Subcutaneous abdominal adipose tissue (tissue), 5 donors: ENCODE results near the gene GPATCH8.
A peak's percentile ranks its signal among the peaks of the same experiment; 100 is the strongest.
"Not testable (repeated sequence)": the region's sequence is repeated elsewhere in the genome, so short reads cannot be mapped to it uniquely, and the experiment has no call there.

Experiments
- H3K27ac ChIP-seq: one replicate; pipeline ENCODE4 v1.7.0; 2013; ENCODE audit warnings: low read depth, mild to moderate bottlenecking, inconsistent platforms, low read length, moderate library complexity
- H3K27me3 ChIP-seq, 5 donors: one replicate each; pipeline ENCODE4 v1.7.0; 2013; ENCODE audit warnings: low read length in 5 of 5, inconsistent platforms in 1 of 5; ENCODE audit not compliant: control insufficient read depth in 5 of 5, insufficient read depth in 4 of 5
- H3K36me3 ChIP-seq, 5 donors: one replicate each; pipeline ENCODE4 v1.7.0; 2013; ENCODE audit warnings: low read length in 5 of 5; ENCODE audit not compliant: control insufficient read depth in 5 of 5, insufficient read depth in 5 of 5
- H3K4me1 ChIP-seq, 5 donors: one replicate each; pipeline ENCODE4 v1.7.0; 2013; ENCODE audit warnings: low read length in 5 of 5, mild to moderate bottlenecking in 3 of 5, moderate library complexity in 1 of 5; ENCODE audit not compliant: control insufficient read depth in 5 of 5, insufficient read depth in 5 of 5
- H3K4me3 ChIP-seq, 5 donors: one replicate each; pipeline ENCODE4 v1.7.0; 2013; ENCODE audit warnings: low read length in 5 of 5, low read depth in 1 of 5
- H3K9ac ChIP-seq, 5 donors: one replicate each; pipeline ENCODE4 v1.7.0; 2013; ENCODE audit warnings: low read length in 5 of 5, mild to moderate bottlenecking in 4 of 5, moderate library complexity in 3 of 5
- H3K9me3 ChIP-seq, 5 donors: one replicate each; pipeline ENCODE4 v1.7.0; 2013; ENCODE audit warnings: low read length in 5 of 5; ENCODE audit not compliant: control insufficient read depth in 5 of 5
- donor health status: healthy.
- donor health status: healthy.
- donor health status: healthy.
- donor health status: healthy.
- donor health status: healthy.

GPATCH8 gene

DNA sequence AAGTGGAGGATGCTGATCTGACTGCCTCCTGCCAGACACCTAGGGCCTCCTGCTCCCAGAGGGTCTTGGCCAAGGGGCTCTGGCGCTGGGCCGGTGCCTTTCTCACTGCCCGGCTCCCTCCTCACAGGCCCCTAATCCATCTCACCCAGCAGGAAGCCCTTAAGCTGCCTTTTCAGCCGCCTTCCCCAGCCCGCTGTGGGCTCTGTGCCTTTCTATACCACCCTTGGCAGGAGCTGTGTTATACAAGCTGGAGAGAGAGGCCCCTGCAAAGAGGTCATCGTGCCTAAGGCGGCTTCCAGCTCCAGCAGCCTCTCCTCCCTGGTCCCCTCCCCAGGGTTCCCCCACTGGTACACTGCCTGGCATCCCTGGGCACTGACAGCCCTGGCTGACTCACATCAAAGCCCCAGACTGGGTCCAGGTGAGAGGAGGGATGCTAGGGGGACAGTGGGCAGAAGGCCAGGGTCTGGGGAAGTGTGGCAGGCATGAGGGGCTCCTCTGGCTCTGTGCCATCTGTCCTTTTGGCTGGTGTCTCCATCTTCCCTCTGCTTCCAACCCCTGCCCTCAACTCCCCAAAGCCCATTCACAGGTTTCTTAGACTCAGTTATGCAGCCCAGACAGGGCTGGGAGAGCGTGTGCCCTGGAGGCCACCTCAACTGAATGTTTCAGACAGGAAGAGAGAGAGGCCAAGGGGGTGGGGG is 38.8 kb upstream of the GPATCH8 start:
- H3K27me3 ChIP-seq: peaks cover 10 to 28% (median 13%) of the 10 kb centered on the region in 5 donors
- H3K9ac ChIP-seq: no peak overlapping the region
- peaks cover 0 to 6% (median 0%) of the 10 kb centered on the region in 5 donors for H3K9me3 ChIP-seq
- no peaks in the 10 kb centered on the region for H3K36me3 ChIP-seq
- no peak overlapping the region for H3K4me3 ChIP-seq
- H3K27ac ChIP-seq: no peak overlapping the region
- H3K4me1 ChIP-seq: peaks cover 0 to 4% (median 0%) of the 10 kb centered on the region in 5 donors

DNA sequence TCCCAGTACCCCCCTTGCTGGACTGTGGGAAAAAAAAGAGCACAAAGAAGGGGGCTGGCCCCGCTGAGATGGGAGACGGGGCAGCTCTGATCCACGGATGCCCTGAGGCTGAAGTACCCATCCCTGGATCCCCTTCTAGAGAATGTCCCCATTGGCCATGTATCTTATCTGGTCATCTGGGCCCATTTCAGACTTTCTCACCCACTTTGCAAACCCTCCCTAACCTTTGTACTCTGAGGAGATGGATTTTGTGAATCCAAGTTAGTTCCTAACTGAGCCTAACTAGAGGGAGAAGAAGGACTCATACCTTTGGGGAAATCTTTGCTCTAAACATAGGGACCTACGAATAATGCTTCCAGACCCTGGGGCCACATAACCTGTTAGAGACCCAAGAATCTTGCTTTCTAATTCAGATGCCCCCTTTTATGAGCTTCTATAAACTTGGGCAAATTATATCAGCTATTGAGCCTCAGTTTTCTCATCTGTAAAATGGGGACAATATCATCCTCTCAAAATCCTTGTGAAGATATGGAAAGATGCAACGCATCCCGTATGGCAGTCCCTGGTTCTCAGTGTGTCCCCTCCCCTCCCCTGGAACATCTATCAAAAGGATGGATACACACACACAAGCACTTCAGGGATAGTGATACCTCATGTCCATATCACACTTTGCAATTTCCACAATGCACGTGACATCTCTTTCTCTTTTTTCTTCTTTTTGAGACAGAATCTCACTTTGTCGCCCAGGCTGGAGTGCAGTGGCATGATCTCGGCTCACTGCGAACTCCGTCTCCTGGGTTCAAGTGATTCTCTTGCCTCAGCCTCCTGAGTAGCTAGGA is 37.3 kb upstream of the GPATCH8 start:
- Histone ChIP-seq H3K4me1 (peaks cover 2 to 14% (median 9%) of the 10 kb centered on the region in 5 donors), H3K36me3 (no peaks in the 10 kb centered on the region), H3K4me3 (no peak overlapping the region), H3K27ac (no peak overlapping the region), H3K27me3 (peaks cover 10 to 24% (median 13%) of the 10 kb centered on the region in 5 donors), H3K9ac (no peak overlapping the region), H3K9me3 (no peaks in the 10 kb centered on the region)

DNA sequence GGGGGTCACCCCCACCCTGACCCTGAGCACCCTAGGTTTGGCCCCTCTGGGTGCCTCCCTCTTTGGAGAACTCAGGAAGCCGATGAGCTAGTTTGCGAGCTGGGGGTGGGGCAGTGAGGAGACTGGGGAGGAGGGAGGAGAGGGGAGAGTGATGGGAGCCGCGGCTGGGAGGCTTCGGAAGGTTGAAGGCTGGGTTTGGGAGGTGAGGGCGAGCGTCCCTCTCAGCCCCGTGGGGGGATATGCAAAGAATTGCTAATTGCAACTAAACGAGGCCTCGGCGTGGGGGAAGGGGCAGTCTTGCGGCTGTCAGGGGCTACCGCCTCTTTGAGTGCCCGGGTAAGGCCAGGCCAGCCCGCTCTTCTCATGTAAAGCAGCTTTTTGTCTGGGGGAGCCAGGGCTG is 36.5 kb upstream of the GPATCH8 start:
- peaks cover 2 to 14% (median 9%) of the 10 kb centered on the region in 5 donors for H3K4me1 ChIP-seq
- H3K36me3 ChIP-seq: no peaks in the 10 kb centered on the region
- no peaks in the 10 kb centered on the region for H3K9me3 ChIP-seq
- no peak overlapping the region for H3K4me3 ChIP-seq
- no peak overlapping the region for H3K27ac ChIP-seq
- H3K9ac ChIP-seq: no peak overlapping the region
- peaks cover 10 to 24% (median 11%) of the 10 kb centered on the region in 5 donors for H3K27me3 ChIP-seq

DNA sequence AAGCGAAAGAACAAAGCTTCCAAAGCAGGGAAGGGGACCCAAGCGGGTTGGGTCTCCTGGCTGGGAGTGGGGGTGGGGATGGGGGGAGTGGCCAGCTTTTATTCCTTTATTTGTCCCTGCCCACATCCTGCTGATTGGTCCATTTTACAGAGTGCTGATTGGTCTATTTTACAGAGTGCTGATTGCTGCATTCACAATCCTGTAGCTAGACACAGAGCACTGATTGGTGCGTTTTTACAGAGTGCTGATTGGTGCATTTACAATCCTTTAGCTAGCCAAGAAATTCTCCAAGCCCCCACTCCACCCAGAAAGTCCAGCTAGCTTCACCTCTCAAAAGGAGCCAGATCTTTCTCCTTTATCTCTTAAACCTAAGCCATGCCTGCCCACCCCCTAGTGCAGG is 34.7 kb upstream of the GPATCH8 start:
- peaks cover 9 to 13% (median 11%) of the 10 kb centered on the region in 5 donors for H3K27me3 ChIP-seq
- H3K4me1 ChIP-seq: peaks cover 2 to 20% (median 18%) of the 10 kb centered on the region in 5 donors
- not testable (repeated sequence) for H3K4me3 ChIP-seq, H3K9me3 ChIP-seq, H3K9ac ChIP-seq, H3K36me3 ChIP-seq, H3K27ac ChIP-seq

DNA sequence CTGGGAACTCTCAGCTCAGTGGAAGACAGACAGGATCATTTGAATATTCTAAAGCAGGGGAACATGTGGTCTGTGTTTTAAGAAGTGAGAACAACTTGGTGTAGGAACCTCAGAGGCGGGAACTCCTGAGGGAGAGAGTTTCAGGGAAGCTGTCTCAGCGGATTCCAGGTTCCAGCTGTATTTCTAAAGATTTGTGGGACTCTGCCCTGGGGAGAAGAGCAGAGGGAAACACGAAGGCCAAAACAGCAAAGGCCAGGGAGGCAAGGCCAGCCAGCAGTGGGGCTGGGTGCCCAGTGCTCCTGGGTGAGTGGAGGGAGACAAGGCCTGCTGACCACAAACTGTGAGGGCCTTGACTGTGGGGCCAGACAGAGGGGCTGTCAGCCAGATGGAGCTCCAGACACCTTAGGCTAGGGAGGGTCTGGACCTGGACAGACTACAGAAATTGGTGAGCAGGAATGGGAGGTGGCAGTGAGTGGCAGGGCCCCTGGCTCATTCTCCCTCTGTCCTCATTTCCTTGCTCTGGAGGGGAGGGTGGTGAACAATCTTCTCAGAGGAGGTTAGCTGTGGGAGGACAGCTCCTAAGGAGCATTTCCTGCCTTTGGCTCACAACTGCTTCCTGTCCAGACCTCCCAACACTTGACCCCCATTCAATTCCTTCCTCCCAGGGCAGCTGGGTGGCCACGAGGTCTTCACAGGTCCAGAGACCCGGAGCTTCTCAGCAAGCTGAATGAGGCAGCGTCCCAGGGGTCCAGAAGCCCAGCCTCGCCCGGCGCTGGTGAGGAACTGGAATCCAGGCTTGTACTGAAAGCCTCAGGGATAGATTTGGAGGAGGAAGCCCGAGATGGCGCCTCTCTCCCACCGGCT is 33.1 kb upstream of the GPATCH8 start:
- Histone ChIP-seq H3K27ac (peak overlapping the region; percentile 24), H3K27me3 (peaks cover 0 to 6% (median 2%) of the 10 kb centered on the region in 5 donors), H3K9me3 (no peaks in the 10 kb centered on the region), H3K36me3 (no peaks in the 10 kb centered on the region), H3K4me1 (peaks cover 2 to 20% (median 18%) of the 10 kb centered on the region in 5 donors), H3K9ac (peak overlapping the region in 3 of 5 donors; percentile 0 to 54 (median 32)), H3K4me3 (peak overlapping the region in 1 of 5 donors; percentile 32)

DNA sequence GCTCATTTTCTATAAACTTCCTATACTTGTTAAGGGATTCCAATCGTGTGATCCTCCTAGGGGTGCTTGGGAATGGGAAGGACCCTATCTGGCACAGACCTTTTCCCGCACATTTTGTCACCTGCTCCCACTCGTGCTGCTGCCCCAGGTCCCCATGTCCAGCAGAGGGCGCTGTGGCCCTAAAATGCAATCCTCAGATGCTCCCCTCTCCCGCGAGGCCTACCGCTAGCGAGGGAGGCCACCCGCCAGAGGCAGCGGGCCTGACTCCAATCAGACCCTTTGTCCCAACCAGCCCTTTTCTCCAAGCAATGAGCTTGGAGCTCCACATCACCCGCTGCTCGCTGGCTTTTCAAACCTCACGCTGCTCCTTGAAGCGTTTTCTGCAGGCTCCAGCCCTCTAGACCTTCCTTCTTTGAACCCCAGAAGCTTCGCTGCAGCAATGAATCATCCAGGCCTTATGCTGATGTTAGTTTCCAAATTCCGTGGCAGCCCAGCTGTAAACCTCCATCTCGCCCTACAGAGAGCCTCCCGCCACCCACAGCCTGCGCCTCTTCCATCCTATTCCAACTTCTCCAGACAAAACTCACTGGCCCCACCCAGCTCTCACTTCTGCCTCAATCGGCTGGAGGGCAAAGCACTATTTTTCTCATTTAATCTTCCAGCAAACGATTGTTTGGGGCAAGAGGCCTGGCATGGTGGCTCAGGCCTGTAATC is 30.5 kb upstream of the GPATCH8 start:
- peak overlapping the region in 4 of 5 donors; percentile 16 to 55 (median 52) for H3K4me3 ChIP-seq
- H3K36me3 ChIP-seq: no peaks in the 10 kb centered on the region
- H3K9me3 ChIP-seq: no peaks in the 10 kb centered on the region
- peaks cover 2 to 20% (median 18%) of the 10 kb centered on the region in 5 donors for H3K4me1 ChIP-seq
- peaks cover 0 to 2% (median 0%) of the 10 kb centered on the region in 5 donors for H3K27me3 ChIP-seq
- H3K27ac ChIP-seq: no peak overlapping the region
- peak overlapping the region in 3 of 5 donors; percentile 38 to 72 (median 54) for H3K9ac ChIP-seq

DNA sequence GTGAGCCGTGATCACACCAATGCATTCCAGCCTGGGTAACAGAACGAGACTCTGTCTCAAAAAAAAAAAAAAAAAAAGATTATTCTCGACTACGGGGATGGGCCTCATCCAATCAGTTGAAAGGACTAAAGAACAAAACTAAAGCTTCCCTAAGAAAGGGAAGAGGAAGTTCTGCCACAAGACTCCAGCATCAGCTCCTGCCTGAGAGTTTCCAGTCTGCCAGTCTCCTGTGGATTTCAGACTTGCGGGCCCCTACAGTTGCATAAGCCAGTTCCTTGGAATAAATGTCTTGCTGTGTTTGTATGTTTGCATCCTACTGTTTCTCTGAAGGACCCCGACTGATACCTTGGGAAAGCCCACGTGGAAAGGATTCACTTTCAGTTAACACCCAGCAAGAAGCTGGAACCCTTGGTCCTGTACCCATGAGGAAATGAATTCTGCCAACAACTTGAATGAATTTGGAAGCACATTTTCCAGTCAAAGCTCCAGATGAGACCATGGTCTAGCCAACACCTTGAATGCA is 27.8 kb upstream of the GPATCH8 start:
- H3K27me3 ChIP-seq: peaks cover 0 to 2% (median 0%) of the 10 kb centered on the region in 5 donors
- no peak overlapping the region for H3K9ac ChIP-seq
- no peak overlapping the region for H3K27ac ChIP-seq
- peaks cover 0 to 12% (median 9%) of the 10 kb centered on the region in 5 donors for H3K4me1 ChIP-seq
- peaks cover 0 to 5% (median 3%) of the 10 kb centered on the region in 5 donors for H3K9me3 ChIP-seq
- no peak overlapping the region for H3K4me3 ChIP-seq
- no peaks in the 10 kb centered on the region for H3K36me3 ChIP-seq

DNA sequence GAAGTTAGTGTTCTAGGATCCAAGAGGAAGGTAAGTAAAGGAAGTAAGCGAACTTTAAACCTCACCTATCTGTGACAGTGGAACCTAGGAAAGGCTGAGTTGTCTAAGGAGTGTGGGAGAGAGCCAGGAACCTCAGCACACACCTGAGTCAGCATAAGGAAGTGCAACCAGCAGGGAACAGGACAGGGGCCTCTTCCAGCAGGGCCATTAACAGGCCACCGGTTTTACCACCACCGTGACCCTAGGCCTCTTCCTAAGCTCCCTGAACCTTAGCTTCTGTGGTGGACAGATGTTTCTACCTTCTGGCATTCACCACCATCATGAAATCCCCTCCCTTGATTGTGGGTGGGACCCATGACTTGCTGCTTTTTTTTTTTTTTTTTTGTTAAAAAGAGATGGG is 26.7 kb upstream of the GPATCH8 start:
- no peak overlapping the region for H3K27ac ChIP-seq
- peaks cover 0 to 2% (median 0%) of the 10 kb centered on the region in 5 donors for H3K27me3 ChIP-seq
- no peaks in the 10 kb centered on the region for H3K36me3 ChIP-seq

DNA sequence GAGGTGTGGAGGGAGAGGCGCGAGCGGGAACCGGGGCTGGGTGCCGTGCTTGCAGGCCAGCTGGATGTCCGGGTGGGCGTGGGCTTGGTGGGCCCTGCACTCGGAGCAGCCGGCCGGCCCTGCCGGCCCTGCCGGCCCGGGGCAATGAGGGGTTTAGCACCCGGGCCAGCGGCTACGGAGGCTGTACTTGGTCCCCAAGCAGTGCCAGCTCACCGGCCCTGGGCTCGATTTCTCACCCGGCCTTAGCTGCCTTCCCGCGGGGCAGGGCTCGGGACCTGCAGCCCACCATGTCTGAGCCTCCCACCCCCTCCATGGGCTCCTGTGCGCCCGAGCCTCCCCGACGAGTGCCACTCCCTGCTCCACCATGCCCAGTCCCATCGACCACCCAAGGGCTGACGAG is 24.7 kb upstream of the GPATCH8 start:
- H3K4me3 ChIP-seq: no peak overlapping the region
- H3K4me1 ChIP-seq: peaks cover 0 to 2% (median 0%) of the 10 kb centered on the region in 5 donors
- H3K27me3 ChIP-seq: peaks cover 0 to 2% (median 0%) of the 10 kb centered on the region in 5 donors
- H3K36me3 ChIP-seq: no peaks in the 10 kb centered on the region
- H3K9ac ChIP-seq: no peak overlapping the region
- no peak overlapping the region for H3K27ac ChIP-seq
- peaks cover 0 to 5% (median 3%) of the 10 kb centered on the region in 5 donors for H3K9me3 ChIP-seq

More for the DNA sequence above, 26.7 kb upstream of the GPATCH8 start:
- no peak overlapping the region for H3K9ac ChIP-seq
- H3K4me1 ChIP-seq: peaks cover 0 to 9% (median 9%) of the 10 kb centered on the region in 5 donors
- peaks cover 0 to 5% (median 3%) of the 10 kb centered on the region in 5 donors for H3K9me3 ChIP-seq
- H3K4me3 ChIP-seq: no peak overlapping the region
